Prostate gland (tissue), 2 donors: ENCODE measurements around the gene SEL1L3. TPM values are rescaled to one million over a fixed set of nuclear protein-coding genes. Genes with fewer than 3 reads are reported as not detected.

ENCODE experiments used
- DNase-seq: peaks from one replicate; pipeline ENCODE4 v3.0.0-alpha.2; 2019; ENCODE audit warnings: low spot score
- H3K27ac ChIP-seq, 2 donors: fragments of 200-600 bp; sonication (generic); 2 replicates each; pipeline ENCODE4 v1.5.1; 2017 to 2019
- H3K27me3 ChIP-seq: fragments of 200-600 bp; sonication (generic); replicated peaks from 2 replicates; pipeline ENCODE4 v1.5.1; 2019; ENCODE audit not compliant: insufficient read depth
- H3K36me3 ChIP-seq, 2 donors: fragments of 200-600 bp; sonication (generic); 1 replicate in 1 of 2; 2 replicates in 1 of 2; pipeline versions ENCODE4 v1.5.1 to v1.8.1; 2017 to 2019
- H3K4me1 ChIP-seq: fragments of 200-600 bp; sonication (generic); replicated peaks from 2 replicates; pipeline ENCODE4 v1.5.1; 2019
- H3K4me3 ChIP-seq, 2 donors: fragments of 200-600 bp; sonication (generic); 2 replicates each; pipeline ENCODE4 v1.5.1; 2017 to 2019
- H3K9me3 ChIP-seq: fragments of 200-600 bp; sonication (generic); 2 replicates; pipeline ENCODE4 v1.5.1; 2017
- POLR2A ChIP-seq: fragments of 450-650 bp; IDR thresholded peaks from one replicate; pipeline ENCODE4 v1.6.1; 2016; ENCODE audit warnings: antibody characterized with exemption, mild to moderate bottlenecking
- POLR2AphosphoS5 ChIP-seq: sonication (generic); formaldehyde crosslinking; IDR thresholded peaks from one replicate; pipeline ENCODE4 v1.6.1; 2017; ENCODE audit warnings: antibody characterized with exemption
- WGBS: methylation state at CpG from one replicate; pipeline ENCODE4 v1.1.5; 2018; 5-methylcytosine and 5-hydroxymethylcytosine counted together
- intact Hi-C: fragments of 100-400 bp; cut with DNase I; formaldehyde crosslinking; loops from one replicate; pipeline ENCODE4 v1.14.2; 2022
- total RNA-seq, 2 donors: library from RNA; depleted of rRNA; stranded (reverse); fragments of >200 nt; gene quantifications; one replicate each; pipeline ENCODE4 v1.1.0, GENCODE V29; 2016
- TF ChIP-seq, protein P1 (sequence below), 4 experiments: fragments of 200-600 bp in 2 of 4; fragments of 450-650 bp in 2 of 4; sonication (generic) in 2 of 4; IDR thresholded peaks; 1 replicate in 3 of 4; 2 replicates in 1 of 4; pipeline ENCODE4 v1.5.1; 2016 to 2019; ENCODE audit warnings: antibody characterized with exemption in 4 of 4, mild to moderate bottlenecking in 2 of 4, moderate library complexity in 2 of 4

SEL1L3 gene
- total RNA-seq, 2 donors from 2014 or later, result 22.2 to 26.1 TPM

DNA sequence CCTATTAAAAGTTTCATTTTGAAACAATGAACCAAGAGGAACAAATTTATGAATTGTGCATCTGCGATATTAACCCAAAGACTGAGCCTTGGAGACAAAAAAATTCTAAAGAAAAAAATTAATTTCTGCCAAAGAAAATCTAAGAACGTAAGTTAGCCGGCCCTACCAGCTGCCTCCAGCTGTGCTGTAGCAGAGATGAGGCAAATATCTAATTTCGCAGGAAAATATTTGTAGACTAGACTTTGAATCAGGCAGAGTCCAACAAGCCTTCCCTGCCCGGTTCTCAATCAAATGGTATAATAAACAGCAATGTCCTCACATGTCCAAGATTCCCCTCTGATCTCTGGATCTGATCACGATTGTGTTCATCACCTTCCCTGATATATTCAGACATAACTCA lies 30.0 kb upstream of the SEL1L3 start:
- WGBS, result 64% methylated on average over 6 of the region's 6 CpGs
- intact Hi-C loops, result no loop called here
- no peak for DNase-seq
- Histone ChIP-seq H3K9me3 (no peaks in the 10 kb centered on the region), H3K36me3 (no peaks in the 10 kb centered on the region), H3K4me3 (no peak overlapping the region), H3K27me3 (no peaks in the 10 kb centered on the region), H3K27ac (no peak overlapping the region), H3K4me1 (no peaks in the 10 kb centered on the region)
- TF ChIP-seq POLR2A (no peak), POLR2AphosphoS5 (no peak)
- TF ChIP-seq, protein P1, sequence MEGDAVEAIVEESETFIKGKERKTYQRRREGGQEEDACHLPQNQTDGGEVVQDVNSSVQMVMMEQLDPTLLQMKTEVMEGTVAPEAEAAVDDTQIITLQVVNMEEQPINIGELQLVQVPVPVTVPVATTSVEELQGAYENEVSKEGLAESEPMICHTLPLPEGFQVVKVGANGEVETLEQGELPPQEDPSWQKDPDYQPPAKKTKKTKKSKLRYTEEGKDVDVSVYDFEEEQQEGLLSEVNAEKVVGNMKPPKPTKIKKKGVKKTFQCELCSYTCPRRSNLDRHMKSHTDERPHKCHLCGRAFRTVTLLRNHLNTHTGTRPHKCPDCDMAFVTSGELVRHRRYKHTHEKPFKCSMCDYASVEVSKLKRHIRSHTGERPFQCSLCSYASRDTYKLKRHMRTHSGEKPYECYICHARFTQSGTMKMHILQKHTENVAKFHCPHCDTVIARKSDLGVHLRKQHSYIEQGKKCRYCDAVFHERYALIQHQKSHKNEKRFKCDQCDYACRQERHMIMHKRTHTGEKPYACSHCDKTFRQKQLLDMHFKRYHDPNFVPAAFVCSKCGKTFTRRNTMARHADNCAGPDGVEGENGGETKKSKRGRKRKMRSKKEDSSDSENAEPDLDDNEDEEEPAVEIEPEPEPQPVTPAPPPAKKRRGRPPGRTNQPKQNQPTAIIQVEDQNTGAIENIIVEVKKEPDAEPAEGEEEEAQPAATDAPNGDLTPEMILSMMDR (IDR thresholded peaks at IDR 0.05), result no peak

DNA sequence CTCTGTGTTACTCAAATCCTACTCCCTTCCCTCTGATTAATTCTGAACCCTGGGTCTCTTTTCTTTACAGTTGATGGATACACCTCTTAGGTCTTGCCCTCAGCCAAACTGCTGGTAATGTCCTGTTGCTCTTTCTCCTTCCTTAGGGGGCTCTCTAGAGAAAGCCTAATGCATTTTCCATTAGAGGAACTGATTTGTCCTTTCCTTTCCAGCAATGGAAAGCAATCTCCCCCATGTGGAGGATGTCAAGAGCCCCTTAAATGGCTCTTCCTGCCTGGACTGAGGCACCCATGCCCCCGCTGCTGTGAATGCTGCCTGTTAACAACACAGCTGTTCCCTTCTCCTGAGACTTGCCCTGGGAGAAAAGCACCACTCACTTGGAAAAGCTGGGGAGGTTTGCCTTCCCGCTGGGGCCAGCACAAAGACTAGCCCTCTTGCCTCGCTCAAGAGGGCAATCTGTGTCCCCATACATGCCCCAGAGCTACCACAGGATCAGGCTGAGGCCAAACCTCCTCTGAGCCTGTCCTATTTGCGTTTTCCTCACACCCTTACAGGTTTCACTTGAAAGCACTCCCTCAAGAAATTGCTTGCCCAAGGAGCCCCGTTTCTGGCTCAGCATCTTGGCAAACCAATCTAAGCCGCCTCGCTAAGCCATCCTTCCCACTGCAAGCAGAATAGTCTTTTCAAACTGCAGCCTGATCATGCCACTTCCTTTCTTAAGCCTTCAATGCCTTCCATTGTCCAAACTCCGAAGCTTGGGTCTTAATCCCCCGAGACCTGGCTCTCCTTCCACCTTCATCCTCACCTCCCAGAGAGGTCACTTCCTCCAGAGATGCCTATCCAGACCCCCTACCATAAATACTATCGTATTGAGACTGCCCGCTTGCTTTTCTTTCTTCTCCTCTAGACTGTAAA lies 28.0 kb upstream of the SEL1L3 start:
- 71% methylated on average over 11 of the region's 11 CpGs for WGBS
- intact Hi-C loops, result no loop called here
- no peaks in the 10 kb centered on the region for H3K9me3 ChIP-seq
- no peak for TF ChIP-seq POLR2AphosphoS5
- TF ChIP-seq, protein P1 (IDR thresholded peaks at IDR 0.05), result no peak
- no peak for TF ChIP-seq POLR2A
- no peak overlapping the region for H3K4me3 ChIP-seq
- no peak overlapping the region for H3K27ac ChIP-seq
- no peaks in the 10 kb centered on the region for H3K4me1 ChIP-seq
- no peak for DNase-seq
- H3K27me3 ChIP-seq, result no peaks in the 10 kb centered on the region
- H3K36me3 ChIP-seq, result no peaks in the 10 kb centered on the region

DNA sequence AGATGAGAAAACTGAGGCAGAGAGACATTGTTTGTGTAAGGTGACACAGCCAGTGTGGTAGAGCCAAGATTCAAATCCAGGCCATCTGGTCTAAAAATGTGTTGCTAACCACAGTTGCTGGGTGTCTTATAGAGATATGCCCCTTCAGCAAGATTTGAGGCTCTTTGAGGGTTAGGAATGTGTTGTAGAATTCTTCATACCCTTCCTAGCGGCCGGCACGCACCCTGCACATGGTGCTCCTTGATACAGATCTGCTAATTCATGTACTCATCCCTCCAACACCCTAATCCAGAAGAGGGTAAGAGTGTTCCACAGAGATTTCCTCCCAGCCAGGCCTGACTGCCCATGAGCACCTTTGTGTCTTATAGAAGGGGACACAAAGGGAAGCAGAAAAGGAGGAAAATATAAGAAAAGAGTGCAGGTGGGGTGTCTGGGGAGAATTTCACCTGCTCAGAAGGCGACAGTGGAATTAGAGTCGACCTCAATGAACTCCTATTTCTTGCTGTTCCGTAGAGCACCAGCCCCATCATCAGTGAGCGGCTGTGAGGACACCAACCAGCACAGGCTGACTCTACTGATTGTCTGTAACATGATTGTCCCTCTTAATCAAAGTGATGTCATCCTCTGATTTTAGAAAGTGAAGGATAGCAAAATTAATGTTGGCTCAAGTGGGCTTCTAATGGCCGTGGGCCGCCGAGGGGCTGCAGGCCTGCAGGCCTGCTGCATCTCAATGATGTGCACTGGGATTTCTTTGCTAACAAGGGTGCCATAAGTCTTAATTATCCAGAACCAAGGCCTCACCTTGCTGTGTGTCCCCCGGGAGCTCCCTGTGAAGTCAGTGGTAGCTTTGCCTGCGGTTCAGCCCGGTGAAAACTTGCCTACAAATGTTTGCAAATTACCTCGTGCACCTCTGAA lies 27.1 kb upstream of the SEL1L3 start:
- no peak for DNase-seq
- WGBS, result 85% methylated on average over 14 of the region's 14 CpGs
- Histone ChIP-seq H3K27ac (no peak overlapping the region), H3K27me3 (no peaks in the 10 kb centered on the region), H3K4me3 (no peak overlapping the region), H3K9me3 (no peaks in the 10 kb centered on the region), H3K4me1 (no peaks in the 10 kb centered on the region), H3K36me3 (no peaks in the 10 kb centered on the region)
- TF ChIP-seq POLR2A, result no peak
- no peak for TF ChIP-seq POLR2AphosphoS5
- TF ChIP-seq, protein P1 (IDR thresholded peaks at IDR 0.05), result no peak
- intact Hi-C loops, result no loop called here

DNA sequence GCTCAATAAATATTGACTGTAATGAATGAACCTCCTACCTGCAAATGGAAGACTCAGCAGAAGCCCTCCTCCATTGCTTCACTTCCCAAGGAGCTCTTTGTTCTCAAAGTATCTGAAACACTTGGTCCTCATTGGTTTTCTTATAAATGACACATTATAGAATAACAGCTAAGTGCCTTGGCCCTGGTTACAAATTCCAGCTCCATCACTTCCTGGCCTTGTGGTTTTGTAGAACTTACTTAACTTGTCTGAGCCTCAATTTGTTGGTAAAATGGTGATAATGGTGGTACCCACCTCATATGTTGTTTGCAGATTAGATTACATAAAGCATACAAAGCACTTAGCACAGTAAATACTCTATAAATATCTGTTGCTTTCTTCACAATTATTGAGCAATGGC lies 26.0 kb upstream of the SEL1L3 start:
- H3K9me3 ChIP-seq, result no peaks in the 10 kb centered on the region
- H3K4me3 ChIP-seq, result no peak overlapping the region
- intact Hi-C loops, result no loop called here
- no peak for DNase-seq
- H3K36me3 ChIP-seq, result no peaks in the 10 kb centered on the region
- no peaks in the 10 kb centered on the region for H3K27me3 ChIP-seq
- no peaks in the 10 kb centered on the region for H3K4me1 ChIP-seq
- TF ChIP-seq, protein P1 (IDR thresholded peaks at IDR 0.05), result no peak
- TF ChIP-seq POLR2AphosphoS5 (no peak), POLR2A (no peak)
- H3K27ac ChIP-seq, result no peak overlapping the region
